SK-N-SH (cell line): ENCODE data around the gene LIPH.

Experiments used
- POLR2AphosphoS5 ChIP-seq: IDR thresholded peaks from 2 replicates; pipeline ENCODE4 v1.6.1; 2012; ENCODE audit warnings: low read depth, low read length
- RCOR1 ChIP-seq: fragments of 150-350 bp; IDR thresholded peaks from 2 replicates; pipeline ENCODE4 v1.6.1; 2017; ENCODE audit warnings: antibody characterized with exemption, low read length
- TF ChIP-seq, protein P1 (sequence below): IDR thresholded peaks from 2 replicates; pipeline ENCODE4 v1.4.0; 2012; ENCODE audit warnings: low read depth, borderline replicate concordance

DNA sequence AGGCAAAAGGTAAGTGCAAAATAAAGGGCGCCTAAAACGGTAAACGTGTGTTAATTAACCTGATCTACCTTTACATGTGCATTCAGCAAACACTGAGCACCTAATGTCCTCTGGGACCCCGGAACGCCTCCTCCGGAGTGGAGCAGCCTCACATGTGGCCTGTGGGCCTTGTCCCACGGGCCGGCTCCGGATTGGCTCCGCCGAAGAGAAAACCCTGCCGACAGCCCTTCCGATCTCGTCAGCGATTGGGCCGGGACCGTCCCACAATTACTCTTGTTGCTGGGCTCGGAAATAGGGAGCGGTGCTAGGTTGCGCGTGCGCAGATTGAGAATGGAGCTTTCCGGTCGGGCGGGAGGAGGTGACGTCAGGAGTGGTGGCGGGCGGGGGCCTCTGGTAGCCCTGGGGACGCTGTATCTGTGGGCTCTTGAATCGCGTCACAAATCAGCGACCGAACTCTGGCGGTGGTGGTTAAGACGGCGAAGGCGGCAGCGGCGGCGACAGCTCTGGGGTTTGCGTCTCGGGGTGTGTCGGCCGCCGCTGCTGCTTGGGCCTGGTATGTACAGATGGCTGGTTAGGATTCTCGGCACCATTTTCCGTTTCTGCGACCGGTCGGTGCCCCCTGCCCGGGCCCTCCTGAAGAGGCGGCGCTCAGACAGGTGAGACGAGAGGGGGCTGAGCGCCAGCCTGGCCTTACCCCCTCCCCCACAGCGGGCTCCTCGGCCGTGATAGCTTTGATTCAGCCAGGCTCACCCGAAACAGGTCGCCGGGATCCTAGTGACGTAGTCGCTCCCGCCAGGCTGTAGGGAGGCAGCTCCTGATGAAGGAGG lies 33.7 kb upstream of the LIPH start, which contains the start of gene SENP2:
- TF ChIP-seq, protein P1, sequence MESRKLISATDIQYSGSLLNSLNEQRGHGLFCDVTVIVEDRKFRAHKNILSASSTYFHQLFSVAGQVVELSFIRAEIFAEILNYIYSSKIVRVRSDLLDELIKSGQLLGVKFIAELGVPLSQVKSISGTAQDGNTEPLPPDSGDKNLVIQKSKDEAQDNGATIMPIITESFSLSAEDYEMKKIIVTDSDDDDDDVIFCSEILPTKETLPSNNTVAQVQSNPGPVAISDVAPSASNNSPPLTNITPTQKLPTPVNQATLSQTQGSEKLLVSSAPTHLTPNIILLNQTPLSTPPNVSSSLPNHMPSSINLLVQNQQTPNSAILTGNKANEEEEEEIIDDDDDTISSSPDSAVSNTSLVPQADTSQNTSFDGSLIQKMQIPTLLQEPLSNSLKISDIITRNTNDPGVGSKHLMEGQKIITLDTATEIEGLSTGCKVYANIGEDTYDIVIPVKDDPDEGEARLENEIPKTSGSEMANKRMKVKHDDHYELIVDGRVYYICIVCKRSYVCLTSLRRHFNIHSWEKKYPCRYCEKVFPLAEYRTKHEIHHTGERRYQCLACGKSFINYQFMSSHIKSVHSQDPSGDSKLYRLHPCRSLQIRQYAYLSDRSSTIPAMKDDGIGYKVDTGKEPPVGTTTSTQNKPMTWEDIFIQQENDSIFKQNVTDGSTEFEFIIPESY: no peak
- no peak for TF ChIP-seq RCOR1
- peak; percentile 83 for TF ChIP-seq POLR2AphosphoS5
